ENCODE measurements around the gene SEMA4B. TPM values are rescaled to one million over a fixed set of nuclear protein-coding genes. Genes with fewer than 3 reads are reported as not detected.

SEMA4B gene
- total RNA-seq, 1 experiment from 2014 or later: 32.5 TPM

DNA sequence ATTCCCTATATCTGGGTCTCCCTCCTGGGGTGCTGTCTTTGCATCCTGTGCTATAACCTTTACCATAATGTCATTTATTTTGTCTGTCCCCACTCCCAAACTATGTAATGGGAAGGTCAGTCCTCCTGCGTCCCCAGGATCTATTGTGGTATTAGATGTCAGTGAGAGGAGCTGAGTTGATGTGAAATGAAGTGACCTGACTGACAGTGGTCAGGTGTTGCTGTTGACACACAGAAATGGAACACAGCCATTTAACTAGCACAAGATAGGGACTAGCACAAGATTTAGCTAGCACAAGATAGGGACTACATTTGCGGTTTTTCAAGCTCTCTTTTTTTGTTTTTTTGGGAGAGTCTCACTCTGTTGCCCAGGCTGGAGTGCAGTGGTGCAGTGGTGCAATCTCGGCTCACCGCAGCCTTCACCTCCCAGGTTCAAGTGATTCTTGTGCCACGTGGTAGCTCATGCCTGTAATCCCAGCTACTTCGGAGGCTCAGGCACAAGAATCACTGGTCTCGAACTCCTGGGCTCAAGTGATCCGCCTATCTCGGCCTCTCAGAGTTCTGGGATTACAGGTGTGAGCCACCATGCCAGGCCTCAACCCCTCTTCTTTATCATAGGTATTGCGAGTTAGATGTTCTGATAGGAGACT, 69.5 kb downstream of the SEMA4B start:
- Mint-ChIP-seq H3K27ac (peak overlapping the region in 2 of 3 experiments; percentile 20 to 72; a peak in 3 of 7 replicates), H3K4me3 (no peak overlapping the region), H3K9me3 (no peaks in the 10 kb centered on the region), H3K27me3 (ENCODE audit: low read depth) (no peaks in the 10 kb centered on the region), H3K36me3 (ENCODE audit: insufficient read depth in 1 of 3, low read depth in 3 of 3) (peaks cover 31 to 67% (median 54%) of the 10 kb centered on the region in 3 experiments; a peak in 6 of 7 replicates), H3K4me1 (peaks cover 22 to 27% of the 10 kb centered on the region in 2 experiments)
- no peak overlapping the region for H3K27ac ChIP-seq (ENCODE audit: insufficient read length, low read depth, low read length)
- no peak overlapping the region for H3K56ac ChIP-seq (ENCODE audit: insufficient read length, low read depth, low read length)
- no peak overlapping the region for H2BK5ac ChIP-seq (ENCODE audit: insufficient read length, low read length)
- H3K9me3 ChIP-seq (ENCODE audit: control insufficient read depth, low read depth, low read length): no peaks in the 10 kb centered on the region
- TF ChIP-seq, protein P1, sequence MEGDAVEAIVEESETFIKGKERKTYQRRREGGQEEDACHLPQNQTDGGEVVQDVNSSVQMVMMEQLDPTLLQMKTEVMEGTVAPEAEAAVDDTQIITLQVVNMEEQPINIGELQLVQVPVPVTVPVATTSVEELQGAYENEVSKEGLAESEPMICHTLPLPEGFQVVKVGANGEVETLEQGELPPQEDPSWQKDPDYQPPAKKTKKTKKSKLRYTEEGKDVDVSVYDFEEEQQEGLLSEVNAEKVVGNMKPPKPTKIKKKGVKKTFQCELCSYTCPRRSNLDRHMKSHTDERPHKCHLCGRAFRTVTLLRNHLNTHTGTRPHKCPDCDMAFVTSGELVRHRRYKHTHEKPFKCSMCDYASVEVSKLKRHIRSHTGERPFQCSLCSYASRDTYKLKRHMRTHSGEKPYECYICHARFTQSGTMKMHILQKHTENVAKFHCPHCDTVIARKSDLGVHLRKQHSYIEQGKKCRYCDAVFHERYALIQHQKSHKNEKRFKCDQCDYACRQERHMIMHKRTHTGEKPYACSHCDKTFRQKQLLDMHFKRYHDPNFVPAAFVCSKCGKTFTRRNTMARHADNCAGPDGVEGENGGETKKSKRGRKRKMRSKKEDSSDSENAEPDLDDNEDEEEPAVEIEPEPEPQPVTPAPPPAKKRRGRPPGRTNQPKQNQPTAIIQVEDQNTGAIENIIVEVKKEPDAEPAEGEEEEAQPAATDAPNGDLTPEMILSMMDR (conservative IDR thresholded peaks at IDR 0.05): no peak
- no peak overlapping the region for H3K4me2 ChIP-seq (ENCODE audit: insufficient read depth, insufficient read length, low read length)
- H2BK15ac ChIP-seq (ENCODE audit: low read depth, low read length): no peak overlapping the region
- H3K14ac ChIP-seq (ENCODE audit: insufficient read depth, low read length): no peak overlapping the region
- no peak for DNase-seq
- no peak overlapping the region for H2BK20ac ChIP-seq (ENCODE audit: low read depth, low read length, poor library complexity, severe bottlenecking)
- no peak overlapping the region for H3T11ph ChIP-seq (ENCODE audit: low read length)
- H3K27me3 ChIP-seq (ENCODE audit: insufficient read depth, low read length): no peaks in the 10 kb centered on the region; the same call in 1 of the 2 replicates
- no CpG with 5 or more reads among the region's 10 CpGs for WGBS (ENCODE audit: extremely low coverage, insufficient read length, low lambda C conversion rate)
- H4K91ac ChIP-seq (ENCODE audit: insufficient read length, low read depth, low read length): no peak overlapping the region
- no peak overlapping the region for H3K23ac ChIP-seq (ENCODE audit: insufficient read length, low read depth, low read length)
- no peak overlapping the region for H4K5ac ChIP-seq (ENCODE audit: insufficient read length, low read depth, low read length)
- no peaks in the 10 kb centered on the region for H4K20me1 ChIP-seq (ENCODE audit: control insufficient read depth, insufficient read depth, insufficient read length)
- no peak overlapping the region for H3K9ac ChIP-seq (ENCODE audit: extremely low read depth, insufficient read length, low read length)
- no peak overlapping the region for H2BK120ac ChIP-seq (ENCODE audit: low read depth, low read length, poor library complexity, severe bottlenecking)
- H2AFZ ChIP-seq (ENCODE audit: low read length): no peak overlapping the region
- no peak overlapping the region for H3K4ac ChIP-seq (ENCODE audit: low read depth, low read length)
- H3K79me2 ChIP-seq (ENCODE audit: insufficient read depth, low read length): peaks cover 9% of the 10 kb centered on the region; the same call in 1 of the 2 replicates
- no peak overlapping the region for H2AK5ac ChIP-seq (ENCODE audit: insufficient read length, low read length)
- H3K4me1 ChIP-seq (ENCODE audit: insufficient read depth, low read length): no peaks in the 10 kb centered on the region; the same call in 1 of the 2 replicates
- H3K79me1 ChIP-seq (ENCODE audit: insufficient read depth, low read depth, low read length, poor library complexity, severe bottlenecking): no peaks in the 10 kb centered on the region
- no peak overlapping the region for H2BK12ac ChIP-seq (ENCODE audit: insufficient read length, low read depth, low read length)
- no peak overlapping the region for H4K8ac ChIP-seq (replicated peaks; ENCODE audit: insufficient read length, low read depth, low read length)
- no peak overlapping the region for H3K18ac ChIP-seq (ENCODE audit: insufficient read length, low read depth, low read length)
- H3K23me2 ChIP-seq (ENCODE audit: insufficient read length, low read depth, low read length, poor library complexity, severe bottlenecking): peaks cover 8% of the 10 kb centered on the region

Data from H9 (cell line).